ENCODE measurements around the gene AMBRA1. TPM values are rescaled to one million over a fixed set of nuclear protein-coding genes. Genes with fewer than 3 reads are reported as not detected.

The AMBRA1 gene
- total RNA-seq, 6 donors from 2014 or later = 22.9 to 55.7 (median 33.2) TPM

GRCh38 chr11:46505741-46506482 is 87.9 kb downstream of the AMBRA1 start:
- H3K27ac ChIP-seq = peak overlapping the region in 2 of 4 donors; percentile 27 to 35
- DNase-seq (no peak), ATAC-seq (ENCODE audit: low FRiP score in 2 of 2) (no peak)
- TF ChIP-seq EP300 (IDR thresholded peaks at IDR 0.05) = no peak
- no peak for TF ChIP-seq CTCF (IDR thresholded peaks at IDR 0.05)
- no peak for TF ChIP-seq POLR2AphosphoS5 (IDR thresholded peaks at IDR 0.05)
- TF ChIP-seq POLR2A (IDR thresholded peaks at IDR 0.05) = no peak
- WGBS, 2 donors = 65 to 73% methylated on average over 6 of the region's 6 CpGs
- no peaks in the 10 kb centered on the region for H3K9me3 ChIP-seq
- peaks cover 0 to 57% (median 13%) of the 10 kb centered on the region in 4 donors for H3K36me3 ChIP-seq
- no peaks in the 10 kb centered on the region for H3K27me3 ChIP-seq
- H3K4me1 ChIP-seq = peaks cover 0 to 25% (median 2%) of the 10 kb centered on the region in 4 donors
- no peak overlapping the region for H3K4me3 ChIP-seq

- no peaks in the 10 kb centered on the region for H3K27me3 ChIP-seq
- no peak overlapping the region for H3K27ac ChIP-seq
- ATAC-seq (ENCODE audit: low FRiP score in 2 of 2) (no peak), DNase-seq (no peak)
- H3K36me3 ChIP-seq = peaks cover 0 to 58% (median 13%) of the 10 kb centered on the region in 4 donors
- H3K9me3 ChIP-seq = no peaks in the 10 kb centered on the region
- H3K4me3 ChIP-seq = no peak overlapping the region
- 76 to 84% methylated on average over 3 of the region's 3 CpGs for WGBS, 2 donors
- H3K4me1 ChIP-seq = peaks cover 0 to 25% (median 2%) of the 10 kb centered on the region in 4 donors
- TF ChIP-seq POLR2A (IDR thresholded peaks at IDR 0.05) (no peak), POLR2AphosphoS5 (IDR thresholded peaks at IDR 0.05) (no peak), EP300 (IDR thresholded peaks at IDR 0.05) (no peak), CTCF (IDR thresholded peaks at IDR 0.05) (no peak)
Measured at GRCh38 chr11:46504817-46505613, 88.8 kb downstream of the AMBRA1 start.

- TF ChIP-seq POLR2A (IDR thresholded peaks at IDR 0.05) (no peak), CTCF (IDR thresholded peaks at IDR 0.05) (no peak), POLR2AphosphoS5 (IDR thresholded peaks at IDR 0.05) (no peak), EP300 (IDR thresholded peaks at IDR 0.05) (no peak)
- no peak overlapping the region for H3K4me3 ChIP-seq
Measured at GRCh38 chr11:46499821-46500220, 94.0 kb downstream of the AMBRA1 start.

GRCh38 chr11:46498968-46499367 is 94.9 kb downstream of the AMBRA1 start:
- TF ChIP-seq CTCF (IDR thresholded peaks at IDR 0.05) (no peak), POLR2A (IDR thresholded peaks at IDR 0.05) (no peak), EP300 (IDR thresholded peaks at IDR 0.05) (no peak), POLR2AphosphoS5 (IDR thresholded peaks at IDR 0.05) (no peak)
- ATAC-seq (ENCODE audit: low FRiP score in 2 of 2) (no peak), DNase-seq (no peak)
- peaks cover 0 to 28% (median 2%) of the 10 kb centered on the region in 4 donors for H3K36me3 ChIP-seq
- H3K9me3 ChIP-seq = no peaks in the 10 kb centered on the region
- no peak overlapping the region for H3K4me3 ChIP-seq
- 96 to 97% methylated on average over 2 of the region's 2 CpGs for WGBS, 2 donors
- no peaks in the 10 kb centered on the region for H3K27me3 ChIP-seq
- H3K27ac ChIP-seq = no peak overlapping the region
- H3K4me1 ChIP-seq = no peaks in the 10 kb centered on the region

More at GRCh38 chr11:46499821-46500220, 94.0 kb downstream of the AMBRA1 start:
- Histone ChIP-seq H3K9me3 (no peaks in the 10 kb centered on the region), H3K4me1 (peaks cover 0 to 7% (median 0%) of the 10 kb centered on the region in 4 donors), H3K27ac (no peak overlapping the region), H3K36me3 (peaks cover 0 to 33% (median 3%) of the 10 kb centered on the region in 4 donors), H3K27me3 (no peaks in the 10 kb centered on the region)
- 92 to 100% methylated on average over 5 of the region's 5 CpGs for WGBS, 2 donors
- no peak for ATAC-seq (ENCODE audit: low FRiP score in 2 of 2)
- no peak for DNase-seq

Data from upper lobe of left lung (tissue), 6 donors.